ENCODE results near the gene GRK6. TPM values are rescaled to one million over a fixed set of nuclear protein-coding genes. Genes with fewer than 3 reads are reported as not detected.

Gene GRK6
- polyA plus RNA-seq, 1 donor from 2014 or later: 22.6 TPM

DNA sequence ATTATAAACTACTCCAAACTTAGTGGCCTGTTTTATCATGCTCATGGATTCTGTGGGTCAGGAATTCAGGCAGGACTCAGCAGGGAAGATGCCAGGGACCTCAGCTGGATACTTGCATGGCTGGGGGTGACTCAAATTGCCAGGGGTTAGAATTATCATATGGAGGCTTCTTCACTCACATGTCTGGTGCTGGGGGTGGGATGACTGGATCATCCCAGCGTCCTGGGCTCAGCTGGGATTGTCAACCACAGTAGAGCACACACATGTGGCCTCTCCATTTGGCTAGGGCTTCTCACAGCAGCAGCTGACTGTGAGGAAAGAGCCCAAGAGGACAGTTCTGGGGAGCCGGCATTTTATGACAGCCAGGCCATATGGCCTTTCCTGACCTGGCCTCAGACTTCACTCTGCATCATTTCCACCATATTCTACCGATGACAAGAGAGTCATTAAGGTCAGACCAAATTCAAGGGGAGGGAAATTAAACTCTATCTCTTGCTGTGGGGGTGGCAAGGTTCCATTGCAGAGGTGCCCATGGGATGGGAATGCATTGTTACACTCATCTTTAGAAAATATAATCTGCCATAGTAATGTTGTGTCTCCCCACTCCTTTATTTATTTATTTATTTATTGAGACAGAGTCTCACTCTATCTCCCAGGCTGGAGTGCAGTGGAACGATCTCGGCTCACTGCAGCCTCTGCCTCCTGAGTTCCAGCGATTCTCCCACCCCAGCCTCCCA, 5.2 kb upstream of the GRK6 start:
- Histone ChIP-seq H3K9me3 (ENCODE audit: low read length) (no peaks in the 10 kb centered on the region), H3K4me3 (ENCODE audit: low read length) (no peak overlapping the region), H3K27me3 (ENCODE audit: insufficient read depth, low read depth, low read length) (no peaks in the 10 kb centered on the region), H3K27ac (ENCODE audit: low read length) (no peak overlapping the region), H3F3A (ENCODE audit: insufficient read depth, low read length, poor library complexity, severe bottlenecking) (no peaks in the 10 kb centered on the region), H3K79me2 (replicated peaks; ENCODE audit: insufficient read depth, low read length) (no peaks in the 10 kb centered on the region), H3K36me3 (ENCODE audit: insufficient read depth, low read length) (no peaks in the 10 kb centered on the region), H3K9ac (ENCODE audit: low read length) (no peak overlapping the region), H3K4me2 (ENCODE audit: low read length) (no peak overlapping the region), H4K20me1 (ENCODE audit: insufficient read depth) (no peaks in the 10 kb centered on the region), H2AFZ (ENCODE audit: low read depth, low read length) (no peak overlapping the region), H3K9me2 (ENCODE audit: insufficient read depth, low read length) (no peaks in the 10 kb centered on the region)
- no peak for TF ChIP-seq MXI1 (conservative IDR thresholded peaks at IDR 0.05; ENCODE audit: poor library complexity, severe bottlenecking)
- TF ChIP-seq, protein P1, sequence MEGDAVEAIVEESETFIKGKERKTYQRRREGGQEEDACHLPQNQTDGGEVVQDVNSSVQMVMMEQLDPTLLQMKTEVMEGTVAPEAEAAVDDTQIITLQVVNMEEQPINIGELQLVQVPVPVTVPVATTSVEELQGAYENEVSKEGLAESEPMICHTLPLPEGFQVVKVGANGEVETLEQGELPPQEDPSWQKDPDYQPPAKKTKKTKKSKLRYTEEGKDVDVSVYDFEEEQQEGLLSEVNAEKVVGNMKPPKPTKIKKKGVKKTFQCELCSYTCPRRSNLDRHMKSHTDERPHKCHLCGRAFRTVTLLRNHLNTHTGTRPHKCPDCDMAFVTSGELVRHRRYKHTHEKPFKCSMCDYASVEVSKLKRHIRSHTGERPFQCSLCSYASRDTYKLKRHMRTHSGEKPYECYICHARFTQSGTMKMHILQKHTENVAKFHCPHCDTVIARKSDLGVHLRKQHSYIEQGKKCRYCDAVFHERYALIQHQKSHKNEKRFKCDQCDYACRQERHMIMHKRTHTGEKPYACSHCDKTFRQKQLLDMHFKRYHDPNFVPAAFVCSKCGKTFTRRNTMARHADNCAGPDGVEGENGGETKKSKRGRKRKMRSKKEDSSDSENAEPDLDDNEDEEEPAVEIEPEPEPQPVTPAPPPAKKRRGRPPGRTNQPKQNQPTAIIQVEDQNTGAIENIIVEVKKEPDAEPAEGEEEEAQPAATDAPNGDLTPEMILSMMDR (IDR thresholded peaks at IDR 0.05; ENCODE audit: poor library complexity, severe bottlenecking): no peak

- Histone ChIP-seq H3K4me2 (ENCODE audit: low read length) (no peak overlapping the region), H3K27me3 (ENCODE audit: insufficient read depth, low read depth, low read length) (no peaks in the 10 kb centered on the region), H3K4me3 (ENCODE audit: low read length) (no peak overlapping the region), H3K27ac (ENCODE audit: low read length) (no peak overlapping the region), H2AFZ (ENCODE audit: low read depth, low read length) (no peak overlapping the region), H3K79me2 (replicated peaks; ENCODE audit: insufficient read depth, low read length) (peaks cover 16% of the 10 kb centered on the region), H3K9me3 (ENCODE audit: low read length) (no peaks in the 10 kb centered on the region), H3K9ac (ENCODE audit: low read length) (no peak overlapping the region), H4K20me1 (ENCODE audit: insufficient read depth) (no peaks in the 10 kb centered on the region), H3K9me2 (ENCODE audit: insufficient read depth, low read length) (no peaks in the 10 kb centered on the region), H3K36me3 (ENCODE audit: insufficient read depth, low read length) (no peaks in the 10 kb centered on the region), H3F3A (ENCODE audit: insufficient read depth, low read length, poor library complexity, severe bottlenecking) (no peaks in the 10 kb centered on the region)
- TF ChIP-seq RAD21 (conservative IDR thresholded peaks at IDR 0.05) (no peak), TAF1 (IDR thresholded peaks at IDR 0.05; ENCODE audit: low read depth) (no peak), REST (IDR thresholded peaks at IDR 0.05; ENCODE audit: borderline replicate concordance) (no peak), EP300 (conservative IDR thresholded peaks at IDR 0.05; ENCODE audit: poor library complexity, severe bottlenecking) (no peak), POLR2AphosphoS5 (IDR thresholded peaks at IDR 0.05) (no peak)
These were observed 2.8 kb upstream of the GRK6 start for GRCh38 chr5:177423671-177424070.

GRCh38 chr5:177425196-177425800, 1.2 kb upstream of the GRK6 start:
- H3K36me3 ChIP-seq (ENCODE audit: insufficient read depth, low read length): no peaks in the 10 kb centered on the region
- H3F3A ChIP-seq (ENCODE audit: insufficient read depth, low read length, poor library complexity, severe bottlenecking): no peaks in the 10 kb centered on the region
- no peaks in the 10 kb centered on the region for H3K9me3 ChIP-seq (ENCODE audit: low read length)
- H4K20me1 ChIP-seq (ENCODE audit: insufficient read depth): no peaks in the 10 kb centered on the region
- H3K4me3 ChIP-seq (ENCODE audit: low read length): peak overlapping the region; percentile 79
- H3K79me2 ChIP-seq (replicated peaks; ENCODE audit: insufficient read depth, low read length): peaks cover 18% of the 10 kb centered on the region
- peak overlapping the region; percentile 88 for H3K27ac ChIP-seq (ENCODE audit: low read length)
- no peaks in the 10 kb centered on the region for H3K27me3 ChIP-seq (ENCODE audit: insufficient read depth, low read depth, low read length)
- peak overlapping the region; percentile 82 for H3K9ac ChIP-seq (ENCODE audit: low read length)
- no peaks in the 10 kb centered on the region for H3K9me2 ChIP-seq (ENCODE audit: insufficient read depth, low read length)
- H2AFZ ChIP-seq (ENCODE audit: low read depth, low read length): peak overlapping the region; percentile 73
- peak overlapping the region; percentile 46 for H3K4me2 ChIP-seq (ENCODE audit: low read length)
- TF ChIP-seq TAF1 (IDR thresholded peaks at IDR 0.05; ENCODE audit: low read depth) (no peak), SMC3 (conservative IDR thresholded peaks at IDR 0.05; ENCODE audit: poor library complexity) (no peak), MXI1 (conservative IDR thresholded peaks at IDR 0.05; ENCODE audit: poor library complexity, severe bottlenecking) (no peak), REST (IDR thresholded peaks at IDR 0.05; ENCODE audit: borderline replicate concordance) (no peak), RAD21 (conservative IDR thresholded peaks at IDR 0.05) (no peak), POLR2AphosphoS5 (IDR thresholded peaks at IDR 0.05) (no peak), EP300 (conservative IDR thresholded peaks at IDR 0.05; ENCODE audit: poor library complexity, severe bottlenecking) (no peak)
- TF ChIP-seq, protein P1 (IDR thresholded peaks at IDR 0.05; ENCODE audit: poor library complexity, severe bottlenecking): no peak

Data from neural cell (in vitro differentiated cells).